ENCODE data around the gene MCOLN1.

MCOLN1 gene

DNA sequence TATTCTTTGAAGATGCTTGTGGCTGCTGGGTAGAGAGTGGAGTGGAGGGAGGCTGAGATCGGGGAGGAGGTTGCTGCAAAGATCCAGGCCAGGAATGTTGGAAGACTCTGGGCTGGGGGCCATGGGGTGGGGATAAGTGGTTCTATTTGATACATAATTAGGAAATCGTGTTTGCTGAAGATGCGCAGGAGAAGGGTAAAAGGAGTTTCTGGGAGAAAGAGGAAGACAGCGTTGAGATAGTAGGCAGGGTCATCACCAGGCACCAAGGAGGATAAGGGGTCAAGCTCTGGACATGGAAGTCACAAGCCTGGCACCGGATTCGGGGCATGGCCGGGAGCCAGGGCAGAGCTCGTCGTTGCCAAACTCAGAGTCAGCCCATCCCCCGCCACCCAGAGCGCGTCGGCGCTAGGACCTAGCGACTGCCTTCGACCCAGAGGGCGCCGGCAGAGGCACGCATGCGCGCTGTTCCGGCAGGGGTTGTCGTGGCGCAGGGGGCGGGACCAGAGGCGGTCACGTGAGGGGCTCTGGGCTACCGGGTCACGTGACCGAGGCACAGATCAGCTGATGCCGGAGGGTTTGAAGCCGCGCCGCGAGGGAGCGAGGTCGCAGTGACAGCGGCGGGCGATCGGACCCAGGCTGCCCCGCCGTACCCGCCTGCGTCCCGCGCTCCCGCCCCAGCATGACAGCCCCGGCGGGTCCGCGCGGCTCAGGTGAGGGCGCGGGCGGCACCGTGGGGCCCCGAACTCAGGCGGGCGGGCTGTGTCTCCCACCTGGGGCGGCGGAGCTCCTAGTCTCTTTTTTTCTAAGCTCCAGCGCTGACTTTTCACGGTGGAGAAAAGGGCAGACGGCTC is at the start of gene MCOLN1:
Gene MCOLN1, plus strand, starts transcription at position 553 of the 851 bp plus-strand sequence. Its CDS starts 127 bp downstream, at position 680.
- peak; percentile 100 for DNase-seq

DNA sequence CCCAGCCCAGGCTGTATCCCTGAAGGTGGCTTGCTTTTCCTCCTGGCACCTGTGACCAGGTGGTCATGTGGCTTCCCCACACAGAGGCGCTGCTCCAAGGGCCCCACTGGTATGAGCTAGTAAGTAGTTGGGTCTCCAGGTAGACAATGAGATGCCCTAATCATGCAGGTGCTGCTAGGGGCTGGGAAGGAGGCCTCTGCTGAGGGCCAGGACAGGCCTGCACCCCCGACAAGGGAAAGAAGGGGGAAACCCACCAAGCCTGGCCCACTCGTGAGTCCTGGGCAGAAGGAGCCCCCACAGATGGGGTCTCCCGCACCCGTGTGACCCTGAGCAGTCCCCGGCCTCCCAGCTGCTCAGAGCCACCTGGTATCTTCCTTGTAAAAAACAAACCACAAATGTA is 46.8 kb upstream of the MCOLN1 start:
- DNase-seq: no peak

DNA sequence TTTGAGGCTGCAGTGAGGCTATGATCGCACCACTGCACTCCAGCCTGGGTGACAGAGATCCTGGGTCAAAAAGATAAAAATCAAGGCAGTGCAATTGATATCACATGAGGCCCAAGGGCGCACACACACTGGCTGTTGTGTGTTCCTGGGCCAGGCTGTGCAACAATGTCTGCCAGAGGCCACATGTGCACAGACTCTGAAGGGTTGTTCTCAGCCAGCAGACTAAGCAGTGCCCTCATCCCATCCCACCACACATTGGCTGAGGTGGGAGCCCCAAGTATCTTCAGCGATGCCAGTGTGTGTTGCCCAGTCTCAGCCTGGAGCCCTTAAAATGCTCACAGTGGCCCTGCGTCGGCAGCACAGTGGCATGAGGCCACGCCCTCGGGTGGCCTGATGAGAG is 46.2 kb upstream of the MCOLN1 start:
- DNase-seq: no peak

DNA sequence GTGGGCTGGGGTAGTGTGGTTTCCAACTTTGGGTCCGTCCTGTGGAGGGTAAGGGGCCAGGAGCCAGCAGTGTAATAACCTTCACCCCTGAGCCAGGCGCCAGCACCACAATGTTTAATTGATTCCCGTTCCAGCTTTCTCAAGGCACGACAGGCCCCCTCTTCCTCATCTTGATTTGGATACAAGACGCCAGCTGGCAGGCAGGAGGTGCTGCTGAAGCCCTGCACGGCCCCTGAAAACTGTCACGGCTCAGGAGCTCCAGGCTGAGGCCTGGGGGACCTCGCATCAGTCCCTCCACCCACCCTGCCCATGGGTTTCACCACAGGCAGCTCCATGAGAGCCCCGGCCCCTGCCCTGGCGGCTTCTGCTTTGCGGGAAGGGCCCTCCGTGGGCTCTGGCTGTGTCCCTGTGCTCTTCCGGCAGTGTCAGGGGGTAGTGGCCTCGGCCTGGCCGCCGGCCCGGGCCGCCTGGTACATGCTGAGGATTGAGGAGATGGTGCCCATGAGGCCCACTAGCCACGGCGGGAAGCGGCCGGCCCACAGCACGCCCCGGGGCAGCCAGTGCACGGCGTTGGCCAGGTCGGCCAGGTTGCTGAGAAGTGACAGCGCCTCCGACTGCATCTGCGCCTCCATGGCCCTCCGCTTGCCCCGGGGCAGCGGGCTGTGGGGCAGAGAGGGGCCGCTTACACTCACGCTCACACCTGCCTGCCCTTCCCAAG is 45.5 kb upstream of the MCOLN1 start:
- no peak for DNase-seq

DNA sequence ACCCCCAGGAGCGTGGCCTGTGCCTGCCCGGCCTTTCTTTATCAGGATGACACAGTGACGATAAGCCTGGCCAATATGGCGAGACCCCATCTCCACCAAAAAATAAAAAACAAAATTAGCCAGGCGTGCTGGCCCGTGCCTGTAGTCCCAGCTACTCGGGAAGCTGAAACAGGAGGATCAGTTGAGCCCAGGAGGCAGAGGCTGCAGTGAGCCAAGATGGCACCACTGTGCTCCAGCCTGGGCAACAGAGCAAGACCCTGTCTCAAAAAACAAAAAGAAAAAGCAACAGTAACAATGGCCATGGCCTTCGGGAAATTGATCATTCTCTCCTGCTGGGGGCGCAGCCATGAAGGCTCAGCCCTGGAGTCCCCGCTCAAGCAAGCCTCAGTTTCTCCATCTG is 44.7 kb upstream of the MCOLN1 start:
- no peak for DNase-seq

DNA sequence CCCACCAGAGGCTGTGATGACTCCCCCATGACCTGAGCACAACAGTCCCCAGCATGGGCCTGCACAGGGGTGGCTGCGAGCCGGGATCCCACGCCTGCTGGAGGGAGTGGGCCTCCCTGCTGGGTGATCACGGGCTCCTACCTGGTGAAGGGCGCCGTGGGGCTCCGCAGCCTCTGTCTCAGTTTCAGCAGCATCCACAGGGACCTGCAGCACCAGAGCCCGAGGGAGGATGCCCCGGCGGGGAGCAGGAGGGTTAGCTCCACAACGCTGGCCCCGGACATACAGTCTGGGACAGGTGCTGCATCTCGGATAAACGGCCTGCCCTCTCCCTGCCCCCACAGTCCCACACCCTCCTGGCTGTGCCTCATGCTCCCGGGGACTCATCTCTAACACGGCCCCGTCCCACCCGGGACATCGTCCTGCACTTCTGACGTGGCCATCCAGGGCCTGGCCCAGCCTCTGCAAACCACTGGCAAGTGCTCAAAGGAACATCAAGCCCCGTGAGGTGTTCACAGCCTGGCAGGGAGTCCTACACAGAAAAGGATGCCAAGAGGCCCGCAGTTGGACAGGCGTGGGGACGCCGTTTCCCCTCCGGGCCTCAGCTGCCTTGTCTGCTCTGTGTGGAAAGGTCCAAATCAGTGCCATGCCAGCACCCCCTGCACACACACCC is 44.1 kb upstream of the MCOLN1 start:
- DNase-seq: no peak

DNA sequence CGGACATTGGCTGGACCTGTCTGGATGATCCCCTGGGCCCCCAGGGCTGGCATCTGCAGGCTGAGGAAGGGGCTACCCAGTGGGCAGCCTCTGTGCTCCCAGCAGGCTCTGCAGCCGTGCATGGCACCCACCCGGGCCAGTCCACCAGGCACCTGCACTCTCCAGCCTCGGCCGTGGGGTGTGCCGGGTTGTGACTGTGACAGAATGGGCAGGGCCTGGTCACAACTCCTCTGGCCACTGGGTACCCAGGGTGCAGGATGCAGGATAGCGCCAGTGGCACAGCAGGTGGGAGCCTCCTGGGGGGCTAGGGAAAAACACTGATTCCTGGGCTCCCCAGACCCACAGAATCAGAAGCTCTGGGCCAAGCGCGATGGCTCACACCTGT is 43.6 kb upstream of the MCOLN1 start:
- no peak for DNase-seq

DNA sequence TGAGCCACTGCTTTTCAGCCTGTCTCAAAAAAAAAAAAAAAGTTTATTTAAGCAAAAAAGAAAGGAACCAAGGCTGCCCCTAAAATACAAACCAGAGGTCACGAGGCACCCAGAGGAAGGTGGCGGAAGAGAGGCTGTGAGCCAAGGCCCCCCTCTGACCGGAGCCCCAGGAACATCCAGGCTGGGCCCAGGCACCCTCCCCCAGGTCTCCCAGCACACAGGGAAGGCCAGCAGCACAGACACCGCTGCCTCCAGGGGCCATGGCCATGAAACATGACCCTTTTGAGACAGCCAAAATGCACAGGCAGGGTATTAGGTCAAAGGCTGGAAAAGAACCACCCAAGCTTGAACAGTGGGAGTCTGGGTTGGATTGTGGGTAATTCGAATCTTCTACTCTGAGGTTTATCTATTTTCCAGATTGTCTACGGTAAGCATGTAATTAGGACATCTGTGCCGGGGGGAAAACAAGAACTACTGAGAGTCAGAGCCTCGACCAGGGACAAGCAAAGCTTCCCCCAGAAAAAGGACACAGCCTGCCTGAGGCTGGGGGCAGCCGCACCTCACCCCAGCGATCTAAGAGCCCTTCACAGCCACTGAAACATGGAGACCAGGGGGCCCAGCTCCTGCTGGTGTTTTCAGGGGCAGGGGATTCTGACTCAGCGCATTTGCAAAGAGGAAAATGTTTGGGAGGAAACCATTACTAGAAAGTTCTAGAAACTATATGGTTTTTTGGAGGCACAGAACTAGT is 42.0 kb upstream of the MCOLN1 start:
- no peak for DNase-seq

DNA sequence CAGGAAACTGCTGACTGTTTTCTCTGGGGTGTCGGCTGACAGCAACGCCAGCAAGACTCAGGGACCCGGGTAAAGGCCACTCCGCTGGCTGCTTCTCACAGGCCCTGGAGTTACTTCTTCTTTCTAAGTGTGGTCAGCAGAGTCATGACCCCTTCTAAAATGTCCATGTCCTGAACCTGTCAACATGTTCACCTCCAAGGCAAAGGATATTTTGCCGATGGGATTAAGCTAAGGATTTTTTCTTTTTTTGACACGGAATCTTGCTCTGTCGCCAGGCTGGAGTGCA is 41.5 kb upstream of the MCOLN1 start:
- DNase-seq: no peak

DNA sequence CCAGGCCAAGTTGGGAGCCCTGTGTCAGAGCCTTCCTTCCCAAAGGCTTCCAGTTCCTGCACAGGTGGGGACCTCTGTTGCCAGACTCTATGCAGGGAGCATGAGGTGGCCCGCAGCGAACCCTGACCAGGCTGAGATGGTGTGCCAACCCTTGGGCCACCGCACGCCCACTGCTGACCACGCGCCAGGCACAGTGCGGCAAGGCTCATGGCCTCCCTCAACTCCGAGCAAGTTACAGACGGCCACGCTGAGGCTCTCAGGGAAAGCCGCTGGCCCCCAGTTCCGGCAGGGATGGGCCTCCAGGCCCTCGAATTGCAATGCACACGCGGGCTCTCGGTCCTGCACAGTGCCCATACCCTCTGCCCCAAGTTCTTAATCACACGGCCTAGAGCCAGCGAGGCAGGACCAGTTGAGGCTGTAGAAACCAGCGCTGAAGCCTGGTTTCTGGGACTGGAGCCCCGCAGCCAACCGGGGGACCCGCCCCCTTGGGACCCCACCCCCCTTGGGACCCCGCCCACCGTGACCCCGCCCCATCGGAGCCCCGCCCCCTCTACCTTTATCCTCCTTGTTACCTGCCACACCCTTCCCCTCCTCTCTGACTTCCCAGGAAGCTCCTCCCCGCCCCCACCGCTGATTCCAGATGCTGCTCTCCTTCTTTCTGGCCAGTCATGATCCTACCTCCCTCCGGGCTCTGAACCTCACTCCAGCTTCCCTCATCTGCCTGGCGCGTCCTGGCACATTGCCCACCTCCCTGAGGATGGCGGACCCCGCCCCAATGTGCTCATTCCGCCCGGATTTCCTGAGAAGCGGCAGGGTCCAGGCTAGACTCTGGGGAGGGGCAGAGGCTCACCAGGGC is 39.6 kb upstream of the MCOLN1 start:
- DNase-seq: no peak

DNA sequence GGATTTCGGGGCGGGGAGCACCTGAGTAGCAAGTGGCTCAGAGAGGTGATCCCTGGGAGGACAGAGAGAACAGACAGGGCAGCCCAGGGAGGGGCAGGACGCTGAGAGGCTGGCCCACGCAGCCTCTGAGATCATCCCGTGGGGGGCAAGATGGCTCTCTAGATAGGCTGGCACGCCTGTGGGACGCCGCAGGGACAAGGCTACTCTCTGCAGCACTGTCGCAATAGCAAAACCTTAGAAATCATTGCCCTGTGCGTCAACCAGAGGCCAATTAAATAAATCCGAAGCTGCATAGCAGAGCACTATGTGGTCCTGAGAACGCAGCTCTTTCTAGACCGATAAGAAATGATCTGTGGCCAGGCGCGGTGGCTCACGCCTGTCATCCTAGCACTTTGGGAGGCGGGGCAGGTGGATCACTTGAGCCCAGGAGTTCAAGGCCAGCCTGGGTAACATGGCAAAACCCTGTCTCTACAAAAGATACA is 38.7 kb upstream of the MCOLN1 start:
- no peak for DNase-seq

DNA sequence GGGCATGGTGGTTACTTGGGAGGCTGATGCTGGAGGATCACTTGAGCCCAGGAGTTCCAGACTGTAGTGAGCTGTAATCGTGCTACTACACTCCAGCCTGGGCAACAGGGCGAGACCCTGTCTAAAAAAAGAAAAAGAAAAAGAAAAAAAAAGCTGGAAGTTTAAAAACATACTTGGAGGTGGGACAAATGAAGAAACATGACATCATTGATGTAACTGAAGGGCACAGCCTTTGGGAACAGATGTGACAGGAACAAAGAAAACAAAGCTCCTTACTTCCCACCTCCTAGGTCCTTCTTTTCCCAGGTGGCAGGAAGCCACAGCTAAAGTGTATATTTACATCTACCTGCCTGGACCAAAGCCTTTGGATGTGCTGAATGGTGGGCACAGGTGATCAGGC is 35.5 kb upstream of the MCOLN1 start:
- DNase-seq: no peak

DNA sequence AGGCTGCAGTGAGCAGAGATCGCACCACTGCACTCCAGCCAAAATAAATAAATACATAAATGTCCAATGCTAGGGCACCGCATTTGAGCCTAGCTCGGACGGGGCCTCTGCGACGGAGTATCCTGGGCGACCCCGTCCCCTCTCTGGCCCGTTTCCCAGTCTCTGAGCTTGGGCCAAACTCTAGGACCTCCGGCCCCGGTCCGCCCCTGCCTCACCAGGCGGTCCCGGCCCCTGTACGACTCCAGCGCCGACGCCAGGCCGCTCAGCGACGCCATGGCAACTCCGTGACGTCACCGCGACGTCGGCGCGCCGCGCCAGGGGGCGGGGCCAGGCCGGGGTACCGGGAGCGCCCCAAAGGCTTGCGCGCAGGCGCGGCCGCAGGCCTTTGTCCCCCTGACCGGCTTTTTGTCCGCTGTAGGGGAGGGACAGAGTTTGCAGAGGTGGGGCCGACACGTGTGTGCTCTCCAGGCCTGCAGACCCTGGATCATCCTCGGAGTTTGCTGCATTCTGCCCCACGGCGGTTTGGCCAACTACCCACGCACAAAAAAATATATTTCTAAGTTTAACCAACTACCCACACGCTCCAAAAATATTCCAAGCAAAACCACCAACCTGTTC is 33.6 kb upstream of the MCOLN1 start, which contains the start of gene PEX11G:
Gene PEX11G, minus strand, starts transcription at position 300 of the 618 bp plus-strand sequence. Its CDS starts 25 bp downstream, at position 275.
- DNase-seq: peak; percentile 92

DNA sequence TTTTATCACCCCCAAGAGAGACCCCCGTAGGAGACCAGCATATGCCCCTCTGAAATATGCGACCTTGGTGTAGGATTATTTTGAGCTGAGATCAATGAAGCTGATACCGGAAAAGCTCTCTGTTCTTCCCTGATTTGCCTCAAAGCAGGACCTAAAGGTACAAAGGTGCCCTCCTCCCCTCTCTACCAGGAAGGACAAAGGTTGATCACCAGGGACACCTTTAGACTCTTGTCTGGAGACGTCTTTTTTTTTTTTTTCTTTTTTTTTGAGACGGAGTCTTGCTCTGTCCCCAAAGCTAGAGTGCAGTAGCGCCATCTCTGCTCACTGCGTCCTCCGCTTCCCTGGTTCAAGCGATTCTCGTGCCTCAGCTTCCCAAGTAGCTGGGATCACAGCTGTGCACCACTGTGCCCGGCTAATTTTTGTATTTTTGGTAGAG is 32.8 kb upstream of the MCOLN1 start:
- DNase-seq: no peak

DNA sequence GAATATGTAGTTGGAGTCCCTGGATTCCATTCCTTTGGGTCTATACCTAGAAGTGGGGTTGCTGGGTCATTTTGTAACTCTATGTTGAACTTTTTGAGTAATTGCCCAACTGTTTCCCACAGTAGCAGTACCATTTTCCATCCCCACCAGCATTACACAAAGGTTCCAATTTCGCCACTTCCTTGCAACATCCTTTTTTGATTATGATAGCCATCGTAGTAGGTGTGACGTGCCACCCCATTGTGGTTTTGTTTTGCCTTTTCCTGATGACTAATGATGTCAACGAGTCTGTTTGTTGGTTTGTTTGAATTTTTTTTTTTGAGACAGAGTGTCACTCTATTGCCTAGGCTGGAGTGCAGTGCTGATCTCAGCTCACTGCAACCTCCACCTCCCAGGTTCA is 30.3 kb upstream of the MCOLN1 start:
- no peak for DNase-seq

DNA sequence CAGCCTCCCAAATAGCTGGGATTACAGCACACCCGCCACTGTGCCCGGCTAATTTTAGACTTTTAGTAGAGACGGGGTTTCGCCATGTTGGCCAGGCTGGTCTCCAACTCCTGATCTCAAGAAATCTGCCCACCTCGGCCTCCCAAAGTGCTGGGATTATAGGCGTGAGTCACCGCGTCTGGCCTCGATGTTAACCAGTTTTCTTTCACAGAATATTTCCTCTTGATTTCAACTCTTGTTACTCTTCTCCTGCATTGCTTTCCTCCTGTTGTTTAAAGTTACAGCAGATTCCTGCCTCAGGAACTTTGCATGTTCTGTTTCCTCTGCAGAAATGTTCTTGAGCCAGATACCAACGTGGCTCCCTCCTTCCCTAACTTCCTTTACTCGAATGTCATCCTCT is 29.9 kb upstream of the MCOLN1 start:
- DNase-seq: no peak

DNA sequence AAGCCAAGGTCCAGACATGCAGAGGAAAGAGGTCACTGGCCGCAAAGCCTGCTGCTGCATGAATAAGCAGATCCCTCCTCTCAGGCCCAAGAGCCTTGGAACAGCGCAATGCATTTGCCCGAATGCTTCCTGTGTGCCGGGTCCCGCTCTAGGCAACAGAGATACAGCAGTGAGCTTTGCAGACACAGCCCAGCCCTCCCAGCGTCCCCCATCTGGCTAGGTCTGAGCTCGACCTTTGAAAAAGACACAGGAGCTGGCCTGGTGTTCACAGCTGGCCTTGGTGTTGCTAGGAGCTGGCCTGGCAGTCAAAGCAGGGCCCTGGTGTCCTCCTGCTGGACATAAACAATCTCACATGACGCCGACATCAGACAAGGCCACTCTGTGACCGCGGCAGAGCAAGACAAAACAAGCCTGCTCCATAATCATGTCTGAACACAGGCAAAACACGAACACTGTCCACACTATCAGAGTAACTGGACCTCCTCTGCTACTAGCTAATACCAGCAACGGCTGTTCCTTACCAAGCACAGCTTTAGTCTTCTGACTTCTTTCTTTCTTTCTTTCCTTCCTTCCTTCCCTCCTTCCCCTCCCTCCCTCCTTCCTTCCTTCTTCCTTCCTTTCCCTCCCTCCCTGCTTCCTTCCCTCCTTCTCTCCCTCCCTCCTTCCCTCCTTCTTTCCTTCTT is 27.9 kb upstream of the MCOLN1 start:
- no peak for DNase-seq

DNA sequence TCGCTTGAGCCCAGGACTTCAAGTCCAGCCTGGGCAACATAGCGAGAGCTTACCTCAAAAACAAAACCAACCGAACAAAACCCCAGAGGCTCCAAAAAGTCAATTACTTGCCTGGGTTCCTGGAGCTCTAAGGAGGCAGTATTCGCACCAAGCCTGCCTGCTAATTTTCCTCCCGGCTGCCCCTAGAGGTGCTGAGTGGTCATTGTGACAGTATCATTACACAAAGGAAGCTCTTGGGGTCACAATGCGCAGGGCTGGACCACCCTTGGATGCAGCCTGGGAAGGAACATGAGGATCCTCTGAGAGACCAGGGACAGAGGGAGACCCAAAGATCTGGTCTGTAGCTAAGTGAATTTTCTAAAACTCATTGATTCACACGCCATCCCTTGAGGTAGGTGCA is 25.1 kb upstream of the MCOLN1 start:
- DNase-seq: no peak

DNA sequence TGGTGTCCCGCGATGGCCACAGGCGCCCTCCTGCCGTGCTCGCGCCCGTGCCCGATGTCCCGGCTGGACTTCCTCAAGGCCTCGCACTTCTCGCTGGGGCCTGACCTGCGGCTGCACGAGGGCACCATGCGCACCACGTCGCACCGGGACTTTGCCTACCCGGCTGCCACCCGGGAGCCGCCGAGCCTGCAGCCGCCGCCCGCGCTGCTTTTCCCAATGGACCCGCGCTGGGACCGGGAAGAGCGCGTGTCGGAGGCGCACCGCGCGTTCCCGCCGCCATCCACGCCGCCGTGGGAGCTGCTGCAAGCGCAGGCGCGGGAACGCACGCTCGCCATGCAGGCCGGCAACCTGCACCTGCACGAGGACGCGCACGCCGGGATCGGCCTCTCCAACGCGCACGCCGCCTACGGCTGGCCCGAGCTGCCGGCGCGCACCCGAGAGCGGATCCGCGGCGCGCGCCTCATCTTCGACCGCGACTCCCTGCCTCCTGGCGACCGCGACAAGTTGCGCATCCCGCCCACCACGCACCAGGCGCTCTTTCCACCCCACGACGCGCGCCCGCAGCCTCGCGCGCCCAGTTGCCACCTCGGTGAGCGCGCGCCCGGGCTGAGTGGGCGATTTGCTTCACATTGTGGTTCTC is 21.5 kb upstream of the MCOLN1 start:
- peak; percentile 40 for DNase-seq

DNA sequence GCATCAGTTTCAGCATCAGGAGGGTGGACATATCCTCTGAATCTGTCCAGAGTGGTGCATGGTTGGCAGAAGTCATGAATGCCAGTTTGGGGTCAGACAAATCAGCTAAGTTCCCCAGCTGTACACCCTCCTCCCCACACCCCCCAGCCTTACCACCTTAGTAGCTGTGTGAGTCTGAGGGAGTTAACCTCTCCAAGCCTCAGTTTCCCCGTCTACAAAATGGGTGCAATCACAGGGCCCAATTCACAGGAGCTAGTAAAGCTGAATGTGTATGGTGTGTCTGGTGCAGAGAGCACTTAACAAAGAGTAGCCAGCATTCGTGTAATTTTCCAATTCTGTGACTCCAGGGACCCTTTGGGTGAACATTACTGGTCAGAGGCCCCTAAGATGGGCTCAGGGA is 19.9 kb upstream of the MCOLN1 start:
- DNase-seq: no peak

All from CD4-positive, alpha-beta T cell treated with Interleukin-17A for 4 hours (primary cell).